K562 (cell line): ENCODE measurements around the gene GARNL3. TPM values are rescaled to one million over a fixed set of nuclear protein-coding genes. Genes with fewer than 3 reads are reported as not detected.

Source experiments
- CLOCK ChIP-seq: fragments of 250-450 bp; sonication (Bioruptor Pico); IDR thresholded peaks from 2 replicates; pipeline ENCODE4 v1.4.0; 2020; ENCODE audit warnings: mild to moderate bottlenecking, moderate library complexity, borderline replicate concordance
- ELF1 ChIP-seq: fragments of 200-800 bp; sonication (Bioruptor generic); IDR thresholded peaks from 2 replicates; pipeline ENCODE4 v1.6.1; 2016; ENCODE audit warnings: missing genetic modification characterization, missing compliant biosample characterization
- ELF2 ChIP-seq: fragments of 250-450 bp; sonication (Bioruptor Pico); IDR thresholded peaks from 2 replicates; pipeline ENCODE4 v1.5.0; 2021; ENCODE audit warnings: mild to moderate bottlenecking
- GTF2A2 ChIP-seq: IDR thresholded peaks from 2 replicates; pipeline ENCODE4 v1.6.1; 2016; ENCODE audit warnings: mild to moderate bottlenecking, missing genetic modification characterization, missing compliant biosample characterization
- KDM4B ChIP-seq, 2 experiments: fragments of 450-650 bp in 1 of 2; sonication (generic) in 1 of 2; IDR thresholded peaks; 2 replicates each; pipeline ENCODE4 v1.6.1; 2016 to 2017; ENCODE audit warnings: borderline replicate concordance in 2 of 2, antibody characterized with exemption in 1 of 2, low read depth in 1 of 2, mild to moderate bottlenecking in 1 of 2
- LEF1 ChIP-seq: fragments of 450-650 bp; IDR thresholded peaks from 2 replicates; pipeline ENCODE4 v1.6.1; 2016; ENCODE audit warnings: mild to moderate bottlenecking
- MAX ChIP-seq: sonication (generic); formaldehyde crosslinking; IDR thresholded peaks from 2 replicates; pipeline ENCODE4 v1.9.0; 2022; ENCODE audit warnings: mild to moderate bottlenecking, missing genetic modification reagents
- MLX ChIP-seq, 2 experiments: fragments of 450-650 bp in 1 of 2; sonication (generic) in 1 of 2; formaldehyde crosslinking; conservative IDR thresholded peaks; 2 replicates each; pipeline versions ENCODE4 v1.4.0 to v1.8.1; 2020 to 2022; ENCODE audit warnings: mild to moderate bottlenecking in 1 of 2, missing genetic modification reagents in 1 of 2
- RB1 ChIP-seq: fragments of 450-650 bp; IDR thresholded peaks from 2 replicates; pipeline ENCODE4 v1.6.1; 2017; ENCODE audit warnings: low read depth, mild to moderate bottlenecking
- RREB1 ChIP-seq: fragments of 250-450 bp; sonication (Bioruptor Pico); IDR thresholded peaks from 2 replicates; pipeline ENCODE4 v1.4.0; 2020
- SIN3B ChIP-seq: fragments of 450-650 bp; IDR thresholded peaks from 2 replicates; pipeline ENCODE4 v1.6.1; 2017; ENCODE audit warnings: low read depth, mild to moderate bottlenecking, moderate library complexity
- SRSF3 ChIP-seq: fragments of 200-400 bp; formaldehyde crosslinking; IDR thresholded peaks from 2 replicates; pipeline ENCODE4 v1.6.1; 2016; ENCODE audit warnings: mild to moderate bottlenecking, low read length, moderate library complexity; ENCODE audit not compliant: insufficient read depth
- THAP7 ChIP-seq: fragments of 250-450 bp; sonication (Bioruptor Pico); IDR thresholded peaks from 2 replicates; pipeline ENCODE4 v1.5.0; 2021
- ZNF41 ChIP-seq: fragments of 250-450 bp; sonication (Bioruptor Pico); conservative IDR thresholded peaks from 2 replicates; pipeline ENCODE4 v1.4.0; 2020; ENCODE audit warnings: mild to moderate bottlenecking
- ZNF764 ChIP-seq: fragments of 250-450 bp; sonication (Bioruptor Pico); IDR thresholded peaks from 2 replicates; pipeline ENCODE4 v1.4.0; 2020; ENCODE audit warnings: low read depth, mild to moderate bottlenecking, moderate library complexity
- polyA plus RNA-seq, 8 experiments: library from polyadenylated mRNA; depleted of rRNA in 4 of 8; stranded (reverse) in 5 of 8; unstranded in 3 of 8; fragments of >200 nt; fragmentation: Nextera tagmentation in 2 of 8; fragmentation: Illumina TruSeq in 1 of 8; extraction: Ambion mirVana in 2 of 8; extraction: Trizol in 1 of 8; gene quantifications; 2 replicates each; pipeline versions ENCODE4 v1.2.1 to v1.2.3, GENCODE V29; 2011 to 2014; ENCODE audit warnings: inconsistent platforms in 1 of 8, missing spikeins in 1 of 8
- total RNA-seq, 7 experiments: library from RNA; depleted of rRNA in 6 of 7; stranded (reverse); fragments of >200 nt in 6 of 7; fragmentation: Illumina TruSeq in 2 of 7; extraction: Trizol in 2 of 7; gene quantifications; 2 replicates each; pipeline versions ENCODE4 v1.2.1 to v1.2.3, GENCODE V29; 2011 to 2021; ENCODE audit warnings: low replicate concordance in 1 of 7

Gene GARNL3
- total and polyA plus RNA-seq, 9 of the 15 experiments (the other 6 are each of a cell fraction or from before 2014, with no cell fraction given): 0.35 to 2.7 (median 1.6) TPM

GRCh38 chr9:127380479-127380878 lies 115.9 kb downstream of the GARNL3 start (continued):
- TF ChIP-seq MLX (CRISPR knock-in tag; conservative IDR thresholded peaks at IDR 0.05) (no peak), GTF2A2 (tag) (no peak), RB1 (no peak), ZNF764 (CRISPR knock-in tag) (no peak), RREB1 (CRISPR knock-in tag) (no peak), ELF2 (CRISPR knock-in tag) (no peak), SIN3B (no peak), MAX (CRISPR knock-in tag) (no peak), SRSF3 (no peak), ZNF41 (CRISPR knock-in tag) (no peak), ELF1 (tag) (no peak), KDM4B (IDR thresholded peaks at IDR 0.05; ENCODE audit: borderline replicate concordance in 2 of 2, low read depth in 1 of 2) (no peak), THAP7 (no peak), LEF1 (no peak), CLOCK (CRISPR knock-in tag) (no peak)
